Smooth muscle cell of the pulmonary artery (primary cell): Measurements from ENCODE around the gene ZNF275. TPM values are rescaled to one million over a fixed set of nuclear protein-coding genes. Genes with fewer than 3 reads are reported as not detected.

Experiments
- total RNA-seq: library from RNA; depleted of rRNA; stranded (reverse); fragments of >200 nt; gene quantifications from 2 replicates; pipeline ENCODE4 v1.2.3, GENCODE V29; 2014

Gene ZNF275
- total RNA-seq = 13.4 and 14.2 TPM in 2 replicates

GRCh38 chrX:153333821-153334653, at the start of gene ZNF275:
Gene ZNF275, plus strand, starts transcription at chrX:153334153. Its CDS starts 2,527 bp downstream, at chrX:153336680.

GRCh38 chrX:153321381-153322124, 12.4 kb upstream of the ZNF275 start, which contains the start of gene PNMA6F:
Gene PNMA6F, minus strand, starts transcription at chrX:153321767. Its CDS starts 1,093 bp downstream, at chrX:153320674.

GRCh38 chrX:153401133-153401764, 67.3 kb downstream of the ZNF275 start, which contains the start of gene PNMA6E:
Gene PNMA6E, minus strand, starts transcription at chrX:153401350. Its CDS starts 2,501 bp downstream, at chrX:153398849.

Other genes starting within 250 kb of the ZNF275 start
- not detected in 2 replicates for gene MAGEA1, start 154.9 kb upstream of the ZNF275 start, total RNA-seq
- gene PNMA6F, start 12.4 kb upstream of the ZNF275 start, total RNA-seq = not detected in 2 replicates
- not detected in 2 replicates for gene PNMA6E, start 67.2 kb downstream of the ZNF275 start, total RNA-seq
- gene ZFP92, start 77.3 kb downstream of the ZNF275 start, total RNA-seq = 0.23 and 0.33 TPM in 2 replicates
- gene TREX2, start 111.9 kb downstream of the ZNF275 start, total RNA-seq = 1.7 and 1.9 TPM in 2 replicates
- gene HAUS7, start 136.4 kb downstream of the ZNF275 start, total RNA-seq = 13.8 and 25.0 TPM in 2 replicates
- 369 and 546 TPM in 2 replicates for gene BGN, start 160.8 kb downstream of the ZNF275 start, total RNA-seq
- gene ATP2B3, start 183.5 kb downstream of the ZNF275 start, total RNA-seq = 0.07 and 0.20 TPM in 2 replicates